Caki2 (cell line): Measurements from ENCODE around the gene ATP23. TPM values are rescaled to one million over a fixed set of nuclear protein-coding genes. Genes with fewer than 3 reads are reported as not detected.
A peak's percentile ranks its signal among the peaks of the same experiment; 100 is the strongest.

Experiments used
- DNase-seq: peaks from one replicate; pipeline ENCODE4 v3.0.0-alpha.2; 2015; ENCODE audit warnings: low read depth
- in situ Hi-C: cut with HindIII; loops from 2 replicates; pipeline ENCODE4 v1.10.0; 2016; ENCODE audit warnings: low sequenced_read_pairs, low pct_unique_long_range_greater_than_20kb, mixed read lengths
- total RNA-seq: library from RNA; depleted of rRNA; stranded (reverse); fragments of >200 nt; shearing (Covaris generic); gene quantifications from 2 replicates; pipeline ENCODE4 v1.2.3, GENCODE V29; 2014; ENCODE audit warnings: low replicate concordance

Gene ATP23
- total RNA-seq, 1 experiment from 2014 or later, result 27.9 TPM

DNA sequence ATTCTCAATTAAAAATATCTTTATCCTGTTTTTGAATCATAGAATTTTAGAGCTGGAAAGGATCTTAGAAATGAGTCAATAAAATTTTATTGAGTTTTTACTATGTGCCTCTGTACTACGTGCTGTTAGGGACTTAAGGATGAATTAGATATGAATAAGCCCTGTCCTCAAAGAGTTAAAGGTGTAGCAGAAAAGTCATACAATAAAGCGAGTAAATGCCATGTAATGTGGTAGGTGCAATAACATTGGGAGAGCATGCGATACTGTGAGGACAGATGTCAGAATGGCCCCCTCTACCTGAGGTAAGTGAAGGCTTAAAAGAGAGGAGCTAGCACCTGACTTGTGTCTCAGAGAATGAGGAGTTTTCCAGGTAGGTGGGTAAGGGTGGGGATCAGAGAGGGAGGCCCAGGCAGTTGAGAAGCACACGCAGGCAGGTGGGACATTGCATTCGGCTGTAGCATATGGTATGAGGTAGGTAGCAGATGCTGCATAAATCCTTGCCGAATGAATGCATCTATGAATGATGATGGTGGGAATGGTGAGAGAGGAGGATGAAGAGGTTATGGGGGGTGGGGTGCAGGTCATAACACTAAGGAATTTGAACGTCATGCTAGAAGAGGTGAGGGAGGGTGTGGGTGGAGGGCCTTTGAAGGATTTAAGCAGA, 35.4 kb upstream of the ATP23 start:
- in situ Hi-C loops, result no loop called here
- DNase-seq, result no peak

DNA sequence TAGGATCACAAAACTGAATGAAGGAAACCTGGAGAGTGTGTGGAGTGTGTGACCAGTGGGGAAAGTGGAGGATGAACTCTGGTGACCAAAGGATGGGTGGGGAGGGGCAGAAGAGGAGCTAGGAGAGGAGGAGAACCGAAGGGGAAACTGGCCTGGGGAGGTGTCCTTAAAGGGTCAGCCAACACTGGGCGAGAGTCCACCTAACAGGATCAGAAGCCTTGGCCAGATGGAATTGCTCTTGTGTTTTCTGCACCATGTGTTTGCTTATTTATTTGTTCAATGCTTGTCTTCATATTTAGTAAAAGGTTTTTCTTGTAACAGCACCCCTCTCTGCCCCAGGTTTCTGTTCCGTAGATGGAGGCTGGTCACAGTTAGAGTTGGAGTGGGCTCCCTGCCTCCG, 34.5 kb upstream of the ATP23 start:
- no peak for DNase-seq
- in situ Hi-C loops, result no loop called here

DNA sequence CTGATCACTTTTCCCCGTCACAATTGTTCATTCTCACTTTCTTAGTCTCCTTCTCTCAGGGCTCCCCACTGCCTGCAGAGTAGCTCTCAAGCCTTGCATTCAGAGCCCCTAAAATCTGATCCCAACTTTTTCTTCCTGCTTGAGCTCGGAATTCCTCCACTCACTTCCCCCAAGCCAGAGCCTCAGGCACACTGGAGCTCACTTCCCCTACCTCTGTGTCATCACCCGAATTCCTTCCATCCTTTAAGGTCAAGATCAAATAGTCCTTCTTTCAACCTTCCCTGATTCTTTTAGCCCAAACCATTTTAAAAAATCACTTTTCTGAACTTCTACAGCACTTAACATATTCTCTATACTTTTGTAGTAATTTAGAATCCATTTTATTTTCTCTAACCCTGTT, 34.1 kb upstream of the ATP23 start:
- in situ Hi-C loops, result no loop called here
- no peak for DNase-seq

- no peak for DNase-seq
- in situ Hi-C loops, result no loop called here
These were observed 32.9 kb upstream of the ATP23 start for GRCh38 chr12:57908511-57908910.

GRCh38 chr12:57909056-57909455, 32.3 kb upstream of the ATP23 start:
- in situ Hi-C loops, result no loop called here
- DNase-seq, result no peak

DNA sequence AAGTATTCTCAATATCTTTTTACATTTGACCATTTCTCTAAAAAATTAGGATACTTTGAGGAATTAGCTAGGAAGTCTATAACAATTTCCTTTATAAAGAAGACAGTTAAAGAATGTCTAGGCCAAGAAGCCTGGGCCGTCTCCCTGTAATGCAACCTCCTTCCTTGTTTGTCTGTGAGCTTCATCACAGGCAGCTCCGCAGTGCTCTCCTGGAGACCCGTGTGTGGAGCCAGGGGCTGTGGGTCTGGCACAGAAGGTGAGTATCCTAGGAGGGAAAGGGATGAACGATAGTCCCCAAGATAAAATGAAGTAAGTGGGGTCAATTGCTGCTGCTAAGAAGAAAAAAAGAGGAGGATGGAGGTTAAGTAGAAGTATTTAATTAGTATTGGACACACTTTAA, 31.8 kb upstream of the ATP23 start:
- no peak for DNase-seq
- in situ Hi-C loops, result no loop called here

- DNase-seq, result no peak
- in situ Hi-C loops, result no loop called here
These were observed 23.2 kb upstream of the ATP23 start for GRCh38 chr12:57918147-57918546.

DNA sequence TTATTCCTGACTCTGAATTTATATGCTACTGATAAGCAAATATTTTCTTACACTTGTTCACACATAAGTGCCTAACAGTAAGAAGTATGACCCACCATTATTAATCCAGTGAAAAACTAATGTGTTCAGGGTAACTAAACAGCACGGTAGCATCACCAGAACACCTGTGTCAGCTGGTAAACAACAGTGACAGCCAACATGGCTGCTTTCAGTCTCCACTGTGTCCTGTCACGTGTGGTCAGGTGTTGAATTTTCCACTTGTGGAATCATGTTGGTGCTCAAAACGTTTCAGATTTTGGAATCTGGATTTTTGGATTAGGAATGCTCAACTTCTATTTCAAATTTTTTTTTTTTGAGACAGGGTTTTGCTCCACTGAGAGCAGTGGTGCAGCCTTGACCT, 14.3 kb upstream of the ATP23 start:
- no peak for DNase-seq
- in situ Hi-C loops, result no loop called here

- no peak for DNase-seq
- in situ Hi-C loops, result no loop called here
These were observed 12.1 kb upstream of the ATP23 start for GRCh38 chr12:57929092-57929830.

- no peak for DNase-seq
- in situ Hi-C loops, result no loop called here
These were observed 6.5 kb upstream of the ATP23 start for GRCh38 chr12:57934819-57935218.

DNA sequence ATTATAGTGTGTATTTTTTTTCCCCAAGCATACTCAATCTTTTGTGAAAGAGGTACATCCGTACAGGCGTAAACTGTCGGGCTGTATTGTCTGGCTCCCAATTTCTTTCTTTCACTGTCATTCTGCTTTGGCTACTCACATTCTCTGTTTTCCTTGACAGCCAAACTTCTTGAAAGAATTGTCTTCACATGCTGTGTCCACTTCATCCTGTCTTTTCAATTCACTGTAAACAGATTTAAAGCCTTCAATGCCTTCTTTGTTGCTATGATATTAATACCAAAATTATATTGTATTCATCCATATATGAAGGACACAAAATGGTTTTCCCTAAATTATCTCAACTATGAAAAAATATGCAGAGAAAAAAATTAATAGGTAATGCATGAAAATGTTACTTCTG, 6.0 kb upstream of the ATP23 start:
- in situ Hi-C loops, result no loop called here
- DNase-seq, result no peak

DNA sequence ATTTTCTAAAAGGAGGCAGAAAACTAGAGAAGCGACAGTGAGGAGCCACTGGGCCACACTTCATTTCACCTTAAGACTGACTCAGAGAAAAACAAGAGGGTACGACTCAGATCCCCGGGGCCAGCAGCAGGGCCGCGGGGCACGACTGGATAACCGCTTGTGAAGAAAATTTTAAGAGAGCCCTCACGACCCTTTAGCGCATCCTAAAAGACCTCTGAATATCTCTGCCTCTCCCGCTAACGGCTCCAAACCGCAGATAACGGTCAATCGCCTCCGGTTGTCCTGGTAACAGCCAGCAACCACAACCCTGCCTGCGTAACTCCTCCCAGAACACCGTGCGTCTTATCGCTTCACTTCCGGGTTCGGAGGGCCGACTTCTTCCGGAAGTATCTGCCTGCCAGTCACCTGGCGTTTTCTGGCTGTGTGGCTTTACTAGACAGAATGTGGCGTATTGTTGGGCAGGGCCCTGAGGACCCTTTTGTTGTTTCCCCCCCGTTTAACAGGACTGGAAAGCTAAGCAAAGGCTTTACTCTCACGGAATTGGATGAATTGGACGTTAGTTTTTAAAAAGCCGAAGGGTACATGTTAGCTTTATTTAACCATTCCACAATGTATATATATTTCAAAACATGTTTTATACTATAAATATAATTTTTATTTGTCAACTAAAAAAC, 5.4 kb upstream of the ATP23 start:
- DNase-seq, result peak; percentile 95
- in situ Hi-C loops, result no loop called here

- in situ Hi-C loops, result no loop called here
- peak; percentile 7 for DNase-seq
These were observed 4.9 kb upstream of the ATP23 start for GRCh38 chr12:57936513-57936883.

DNA sequence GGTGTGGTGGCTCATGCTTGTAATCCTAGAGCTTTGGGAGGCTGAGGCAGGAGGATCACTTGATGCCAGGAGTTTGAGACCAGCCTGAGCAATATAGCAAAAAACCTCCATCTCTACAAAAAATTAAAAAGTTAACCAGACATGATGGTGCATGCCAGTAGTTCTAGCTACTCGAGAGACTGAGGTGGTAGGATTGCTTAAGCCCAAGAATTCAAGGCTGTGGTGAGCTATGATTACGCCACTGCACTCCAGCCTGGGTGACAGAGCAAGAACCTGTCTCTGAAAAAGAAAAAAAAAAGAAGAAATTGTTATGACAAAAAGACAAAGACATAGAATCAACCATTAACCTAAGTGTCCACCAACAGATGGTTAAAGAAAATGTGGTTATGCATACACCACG, 2.1 kb upstream of the ATP23 start:
- in situ Hi-C loops, result no loop called here
- no peak for DNase-seq

- peak; percentile 6 for DNase-seq
- in situ Hi-C loops, result no loop called here
These were observed 1.1 kb upstream of the ATP23 start for GRCh38 chr12:57940052-57940914.

DNA sequence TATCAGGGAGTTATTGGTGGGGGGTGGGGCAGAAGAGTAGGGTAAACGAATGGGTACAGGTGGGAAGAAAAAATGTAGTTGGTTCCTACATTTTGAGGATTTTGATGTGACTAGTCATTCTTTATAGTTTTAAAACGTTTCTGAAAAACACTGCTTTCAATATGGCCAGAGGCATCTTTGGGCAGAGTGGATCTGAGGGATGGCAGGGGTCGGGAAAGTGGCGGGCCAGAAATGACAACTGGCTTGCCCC, 527 bp upstream of the ATP23 start:
- DNase-seq, result no peak
- in situ Hi-C loops, result no loop called here

DNA sequence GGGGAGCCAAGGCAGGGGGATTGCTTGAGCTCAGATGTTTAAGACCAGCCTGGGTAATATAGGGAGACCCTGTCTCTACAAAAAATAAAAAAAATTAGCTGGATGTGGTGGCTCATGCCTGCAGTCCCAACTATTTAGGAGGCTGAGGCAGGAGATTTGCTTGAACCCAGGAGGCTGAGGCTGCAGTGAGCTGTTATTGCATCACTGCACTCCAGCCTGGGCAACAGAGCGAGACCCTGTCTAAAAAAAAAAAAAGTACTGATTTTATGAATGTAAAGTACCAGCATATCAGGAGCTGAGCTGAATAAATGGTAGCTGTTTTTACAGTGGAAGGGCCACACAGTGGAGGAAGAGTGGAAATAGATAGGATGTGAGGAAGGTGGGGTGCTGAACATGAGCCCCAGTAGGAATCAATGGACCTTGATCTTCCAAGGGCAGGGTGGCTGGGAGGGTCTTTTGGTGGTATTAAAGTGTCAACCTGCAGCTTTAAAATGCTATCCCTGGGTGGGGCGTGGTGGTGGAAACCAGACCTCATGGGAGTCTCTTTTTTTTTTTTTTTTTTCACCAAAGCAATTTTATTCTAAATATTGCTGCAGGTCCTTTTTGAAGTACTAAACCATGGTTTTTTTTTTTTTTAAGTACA, 2.2 kb downstream of the ATP23 start:
- no peak for DNase-seq
- in situ Hi-C loops, result no loop called here

DNA sequence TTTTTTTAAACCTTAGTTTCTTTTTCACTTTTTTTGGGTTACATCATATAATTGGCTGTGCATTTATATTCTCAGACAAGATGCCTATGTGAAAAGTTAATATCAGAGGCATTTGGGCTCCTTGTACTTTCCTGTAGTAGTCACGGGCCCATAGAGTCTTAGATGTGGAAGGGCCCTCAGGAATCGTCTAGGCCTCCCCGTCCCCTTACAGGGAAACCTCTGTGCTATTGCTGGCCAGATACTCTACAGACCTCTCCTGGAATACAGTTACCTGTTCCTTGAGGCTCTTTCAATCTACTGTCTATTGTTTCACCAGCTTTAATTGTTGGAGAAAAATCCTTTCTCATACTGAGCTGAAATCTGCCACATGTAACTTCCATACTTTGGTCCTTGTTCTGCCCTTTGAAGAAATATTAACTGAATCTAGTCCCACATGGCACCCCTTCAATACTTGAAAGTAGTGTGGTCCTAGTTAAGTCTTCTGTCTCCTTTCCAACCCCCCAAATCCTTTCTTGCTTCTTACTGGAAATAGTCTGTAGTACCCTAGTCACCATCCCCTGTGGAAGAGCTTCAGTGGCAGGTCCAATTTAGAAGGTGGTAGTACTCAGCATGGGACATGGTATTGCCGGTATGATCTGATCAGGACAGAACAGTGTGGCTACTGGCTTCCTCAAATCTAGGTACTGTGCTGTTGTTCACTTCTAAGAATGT, 3.1 kb downstream of the ATP23 start:
- in situ Hi-C loops, result no loop called here
- no peak for DNase-seq
